ENCODE data around the gene CNTN1.

CNTN1 gene

DNA sequence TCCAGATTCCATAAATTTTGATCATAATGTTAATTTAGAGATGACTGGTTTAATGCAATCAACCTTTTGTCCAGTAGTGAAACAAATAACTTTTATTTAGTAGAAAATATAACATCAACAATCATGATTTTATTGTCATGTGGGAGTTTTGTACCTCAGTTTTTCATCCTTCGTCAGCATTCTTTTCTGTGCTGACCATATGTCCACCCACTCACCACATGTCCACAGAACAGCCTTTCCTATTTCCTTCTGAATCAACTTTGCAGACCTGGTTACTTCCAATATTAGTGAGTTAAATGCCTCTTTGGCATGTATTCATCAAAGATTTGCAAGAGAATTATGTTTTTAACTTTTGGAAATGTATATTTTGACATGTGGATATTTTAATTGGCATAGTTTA lies 36.8 kb upstream of the CNTN1 start:
- Histone ChIP-seq H3K27me3 (ENCODE audit: control insufficient read depth in 5 of 5, insufficient read depth in 4 of 5, low read length in 5 of 5) (no peaks in the 10 kb centered on the region), H3K27ac (ENCODE audit: low read depth, low read length) (no peak overlapping the region), H3K36me3 (ENCODE audit: control insufficient read depth in 5 of 5, insufficient read depth in 5 of 5, low read length in 5 of 5) (no peaks in the 10 kb centered on the region)

DNA sequence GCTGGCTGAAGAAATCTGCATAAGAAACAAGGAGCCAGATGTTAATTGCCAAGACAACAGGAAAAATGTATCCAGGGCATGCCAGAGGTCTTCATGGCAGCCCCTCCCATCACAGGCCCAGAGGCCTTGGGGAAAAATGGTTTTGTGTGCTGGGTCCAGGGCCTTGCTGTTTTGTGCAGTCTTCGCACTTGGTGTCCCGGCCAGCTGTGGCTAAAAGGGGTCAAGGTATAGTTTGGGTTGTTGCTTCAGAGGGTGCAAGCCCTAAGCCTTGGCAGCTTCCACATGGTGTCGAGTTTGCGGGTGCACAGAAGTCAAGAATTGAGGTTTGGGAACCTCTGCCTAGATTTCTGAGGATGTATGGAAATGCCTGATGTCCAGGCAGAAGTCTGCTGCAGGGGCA lies 29.9 kb upstream of the CNTN1 start:
- no peaks in the 10 kb centered on the region for H3K36me3 ChIP-seq (ENCODE audit: control insufficient read depth in 5 of 5, insufficient read depth in 5 of 5, low read length in 5 of 5)
- H3K27me3 ChIP-seq (ENCODE audit: control insufficient read depth in 5 of 5, insufficient read depth in 4 of 5, low read length in 5 of 5), result no peaks in the 10 kb centered on the region
- H3K4me1 ChIP-seq (ENCODE audit: control insufficient read depth in 5 of 5, insufficient read depth in 5 of 5, low read length in 5 of 5), result no peaks in the 10 kb centered on the region
- no peak overlapping the region for H3K27ac ChIP-seq (ENCODE audit: low read depth, low read length)
- H3K9ac ChIP-seq (ENCODE audit: low read length in 5 of 5), result no peak overlapping the region
- H3K9me3 ChIP-seq (ENCODE audit: control insufficient read depth in 5 of 5, low read length in 5 of 5), result peaks cover 0 to 5% (median 0%) of the 10 kb centered on the region in 5 donors
- no peak overlapping the region for H3K4me3 ChIP-seq (ENCODE audit: low read depth in 1 of 5, low read length in 5 of 5)

More for the DNA sequence above, 36.8 kb upstream of the CNTN1 start:
- H3K4me3 ChIP-seq (ENCODE audit: low read depth in 1 of 5, low read length in 5 of 5), result no peak overlapping the region
- H3K4me1 ChIP-seq (ENCODE audit: control insufficient read depth in 5 of 5, insufficient read depth in 5 of 5, low read length in 5 of 5), result no peaks in the 10 kb centered on the region
- H3K9me3 ChIP-seq (ENCODE audit: control insufficient read depth in 5 of 5, low read length in 5 of 5), result peaks cover 0 to 7% (median 5%) of the 10 kb centered on the region in 5 donors
- no peak overlapping the region for H3K9ac ChIP-seq (ENCODE audit: low read length in 5 of 5)

DNA sequence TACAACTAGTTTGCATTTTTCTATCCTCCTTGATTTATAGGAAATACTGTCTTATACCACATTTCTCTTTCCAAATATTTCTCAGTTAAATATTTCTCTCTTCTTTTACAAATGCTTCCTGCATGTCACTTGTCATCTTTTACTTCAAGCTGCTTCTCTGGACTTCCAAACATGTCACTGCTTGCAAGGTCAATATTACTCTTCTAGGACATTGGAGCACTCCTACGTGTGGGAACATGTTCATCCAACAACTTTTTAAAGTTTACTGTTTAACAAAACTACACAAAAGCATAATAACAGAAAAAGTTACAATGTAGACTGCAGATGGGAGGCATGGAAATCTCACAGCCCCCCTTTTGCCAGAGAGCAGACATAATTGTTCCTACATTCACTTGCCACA lies 28.5 kb upstream of the CNTN1 start:
- Histone ChIP-seq H3K4me1 (ENCODE audit: control insufficient read depth in 5 of 5, insufficient read depth in 5 of 5, low read length in 5 of 5) (peaks cover 0 to 3% (median 0%) of the 10 kb centered on the region in 5 donors), H3K36me3 (ENCODE audit: control insufficient read depth in 5 of 5, insufficient read depth in 5 of 5, low read length in 5 of 5) (no peaks in the 10 kb centered on the region), H3K9me3 (ENCODE audit: control insufficient read depth in 5 of 5, low read length in 5 of 5) (peaks cover 0 to 5% (median 0%) of the 10 kb centered on the region in 5 donors), H3K27ac (ENCODE audit: low read depth, low read length) (no peak overlapping the region), H3K27me3 (ENCODE audit: control insufficient read depth in 5 of 5, insufficient read depth in 4 of 5, low read length in 5 of 5) (no peaks in the 10 kb centered on the region), H3K9ac (ENCODE audit: low read length in 5 of 5) (no peak overlapping the region), H3K4me3 (ENCODE audit: low read depth in 1 of 5, low read length in 5 of 5) (no peak overlapping the region)

DNA sequence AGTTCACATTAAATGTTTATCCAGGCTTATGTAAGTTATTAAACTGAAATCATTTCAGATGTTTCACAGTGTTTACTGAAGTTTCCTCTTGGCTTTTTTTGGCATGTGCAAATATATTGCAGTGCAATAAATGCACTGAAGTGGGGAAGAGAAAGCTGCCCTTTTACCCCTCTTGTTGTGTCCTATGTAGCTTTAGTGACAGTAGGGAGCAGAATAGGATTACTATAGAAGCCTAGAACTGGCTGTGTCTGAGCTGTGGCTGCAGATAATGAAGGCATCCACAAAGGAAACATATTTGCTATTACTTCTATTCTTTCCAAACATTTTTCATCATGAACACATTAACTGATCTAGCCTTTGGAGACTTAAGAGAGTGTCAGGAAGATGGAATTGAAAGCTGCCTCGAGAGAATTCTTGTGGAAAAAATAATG lies 24.1 kb upstream of the CNTN1 start:
- Histone ChIP-seq H3K4me1 (ENCODE audit: control insufficient read depth in 5 of 5, insufficient read depth in 5 of 5, low read length in 5 of 5) (peaks cover 0 to 3% (median 0%) of the 10 kb centered on the region in 5 donors), H3K4me3 (ENCODE audit: low read depth in 1 of 5, low read length in 5 of 5) (no peak overlapping the region), H3K36me3 (ENCODE audit: control insufficient read depth in 5 of 5, insufficient read depth in 5 of 5, low read length in 5 of 5) (no peaks in the 10 kb centered on the region), H3K9me3 (ENCODE audit: control insufficient read depth in 5 of 5, low read length in 5 of 5) (no peaks in the 10 kb centered on the region), H3K27me3 (ENCODE audit: control insufficient read depth in 5 of 5, insufficient read depth in 4 of 5, low read length in 5 of 5) (no peaks in the 10 kb centered on the region), H3K27ac (ENCODE audit: low read depth, low read length) (no peak overlapping the region), H3K9ac (ENCODE audit: low read length in 5 of 5) (no peak overlapping the region)

DNA sequence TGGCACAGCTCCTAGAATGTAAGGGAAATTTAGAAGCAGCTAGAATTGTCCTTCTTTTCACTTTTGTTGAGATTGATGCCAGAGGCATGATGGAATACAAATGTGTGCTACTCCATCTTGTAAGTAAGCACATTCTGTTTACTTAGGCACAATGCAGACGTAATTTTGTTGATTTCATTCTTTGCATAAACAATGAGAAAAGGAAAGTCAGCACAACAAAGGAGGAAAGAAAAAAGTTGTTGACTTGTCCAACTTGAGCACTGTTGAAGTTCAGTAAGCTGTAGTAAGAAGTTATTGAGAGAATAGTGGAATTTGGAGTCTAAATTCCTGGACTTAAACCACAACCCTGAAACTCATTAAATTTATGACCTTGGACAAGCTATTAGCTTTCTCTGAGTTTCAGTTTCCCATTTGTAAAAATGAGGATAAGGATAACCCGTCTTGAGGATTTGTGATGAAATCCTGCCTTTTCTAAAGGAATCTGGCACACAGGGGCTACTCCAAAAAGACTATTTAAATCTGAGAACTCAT lies 19.4 kb upstream of the CNTN1 start:
- H3K4me1 ChIP-seq (ENCODE audit: control insufficient read depth in 5 of 5, insufficient read depth in 5 of 5, low read length in 5 of 5), result no peaks in the 10 kb centered on the region
- no peak overlapping the region for H3K27ac ChIP-seq (ENCODE audit: low read depth, low read length)
- H3K9me3 ChIP-seq (ENCODE audit: control insufficient read depth in 5 of 5, low read length in 5 of 5), result peaks cover 0 to 4% (median 0%) of the 10 kb centered on the region in 5 donors
- no peaks in the 10 kb centered on the region for H3K36me3 ChIP-seq (ENCODE audit: control insufficient read depth in 5 of 5, insufficient read depth in 5 of 5, low read length in 5 of 5)
- no peak overlapping the region for H3K9ac ChIP-seq (ENCODE audit: low read length in 5 of 5)
- H3K4me3 ChIP-seq (ENCODE audit: low read depth in 1 of 5, low read length in 5 of 5), result no peak overlapping the region
- no peaks in the 10 kb centered on the region for H3K27me3 ChIP-seq (ENCODE audit: control insufficient read depth in 5 of 5, insufficient read depth in 4 of 5, low read length in 5 of 5)

DNA sequence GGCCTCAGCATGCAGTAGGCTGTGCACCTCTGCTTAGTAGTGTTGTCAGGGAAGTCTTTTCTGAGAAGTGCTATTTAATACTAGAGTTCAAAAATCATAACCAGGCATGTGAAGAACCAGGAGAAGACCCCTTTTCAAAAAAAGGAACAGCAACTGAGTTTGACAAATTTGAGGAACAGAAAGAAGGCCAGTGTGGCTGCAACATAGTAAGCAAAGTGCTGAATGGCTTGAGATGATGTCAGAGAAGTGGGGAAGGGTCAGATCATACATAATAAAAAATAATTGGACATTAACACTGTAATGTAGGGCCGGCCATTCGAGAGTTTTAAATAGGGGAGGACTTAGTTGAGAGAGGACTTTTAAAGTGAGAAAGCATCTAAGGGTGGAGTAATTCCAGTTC lies 11.1 kb upstream of the CNTN1 start:
- Histone ChIP-seq H3K27me3 (ENCODE audit: control insufficient read depth in 5 of 5, insufficient read depth in 4 of 5, low read length in 5 of 5) (no peaks in the 10 kb centered on the region), H3K4me1 (ENCODE audit: control insufficient read depth in 5 of 5, insufficient read depth in 5 of 5, low read length in 5 of 5) (no peaks in the 10 kb centered on the region), H3K27ac (ENCODE audit: low read depth, low read length) (no peak overlapping the region), H3K4me3 (ENCODE audit: low read depth in 1 of 5, low read length in 5 of 5) (no peak overlapping the region), H3K9ac (ENCODE audit: low read length in 5 of 5) (no peak overlapping the region), H3K36me3 (ENCODE audit: control insufficient read depth in 5 of 5, insufficient read depth in 5 of 5, low read length in 5 of 5) (no peaks in the 10 kb centered on the region), H3K9me3 (ENCODE audit: control insufficient read depth in 5 of 5, low read length in 5 of 5) (peaks cover 0 to 7% (median 4%) of the 10 kb centered on the region in 5 donors)

DNA sequence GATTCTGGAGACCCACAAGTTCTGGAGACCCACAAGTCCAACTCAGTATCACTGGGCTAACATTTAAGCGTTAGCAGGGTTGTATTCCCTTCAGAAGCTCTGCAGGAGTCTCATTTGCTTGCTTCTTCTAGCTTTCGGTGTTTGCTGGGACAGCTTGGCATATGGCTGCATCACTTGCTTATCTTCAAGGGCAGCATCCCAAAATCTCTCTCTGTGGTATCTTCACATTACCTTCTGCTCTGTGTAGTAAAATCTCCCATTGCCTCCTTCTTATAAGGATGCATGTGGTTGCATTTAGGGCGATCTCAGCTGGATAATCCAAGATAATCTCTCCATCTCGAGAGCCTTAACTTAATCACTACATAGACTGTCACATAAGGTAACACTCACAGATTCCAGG lies 7.3 kb upstream of the CNTN1 start:
- H3K9ac ChIP-seq (ENCODE audit: low read length in 5 of 5), result no peak overlapping the region
- H3K36me3 ChIP-seq (ENCODE audit: control insufficient read depth in 5 of 5, insufficient read depth in 5 of 5, low read length in 5 of 5), result no peaks in the 10 kb centered on the region

DNA sequence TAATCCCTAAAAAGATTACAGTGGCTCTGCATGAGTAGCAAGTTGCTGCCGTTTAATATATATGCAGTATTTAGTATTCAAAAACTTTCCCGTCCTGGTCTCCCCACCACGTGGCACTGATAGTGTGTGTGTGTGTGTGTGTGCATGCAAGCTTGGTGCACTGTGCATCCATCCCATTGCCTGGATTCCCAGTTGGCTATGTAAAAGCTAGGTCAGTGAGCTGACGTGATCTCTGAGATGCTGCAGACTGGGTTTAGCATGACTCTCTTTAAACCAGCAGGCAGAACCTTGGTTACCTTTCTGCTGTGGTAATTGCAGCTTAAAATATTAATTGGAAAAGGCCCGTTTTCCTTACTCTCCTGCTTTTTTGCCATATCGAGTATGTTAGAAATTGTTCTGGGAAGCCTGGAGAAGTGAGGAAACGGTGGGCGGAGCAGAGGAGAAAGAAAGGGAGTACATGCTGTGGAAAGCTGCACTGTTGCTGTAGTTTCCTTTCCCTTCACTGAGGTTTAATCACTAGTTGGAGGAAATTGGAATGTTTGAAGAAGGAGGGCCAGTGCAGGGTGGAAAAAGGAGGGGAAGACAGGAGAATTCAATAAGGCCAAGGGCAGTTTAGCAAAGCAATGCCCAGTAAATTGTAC lies 4.0 kb upstream of the CNTN1 start:
- H3K27me3 ChIP-seq (ENCODE audit: control insufficient read depth in 5 of 5, insufficient read depth in 4 of 5, low read length in 5 of 5), result peaks cover 10 to 18% (median 14%) of the 10 kb centered on the region in 5 donors
- no peak overlapping the region for H3K4me3 ChIP-seq (ENCODE audit: low read depth in 1 of 5, low read length in 5 of 5)
- H3K4me1 ChIP-seq (ENCODE audit: control insufficient read depth in 5 of 5, insufficient read depth in 5 of 5, low read length in 5 of 5), result peaks cover 3 to 15% (median 13%) of the 10 kb centered on the region in 5 donors
- H3K9ac ChIP-seq (ENCODE audit: low read length in 5 of 5), result no peak overlapping the region
- H3K9me3 ChIP-seq (ENCODE audit: control insufficient read depth in 5 of 5, low read length in 5 of 5), result no peaks in the 10 kb centered on the region
- no peak overlapping the region for H3K27ac ChIP-seq (ENCODE audit: low read depth, low read length)
- no peaks in the 10 kb centered on the region for H3K36me3 ChIP-seq (ENCODE audit: control insufficient read depth in 5 of 5, insufficient read depth in 5 of 5, low read length in 5 of 5)

More for the DNA sequence above, 7.3 kb upstream of the CNTN1 start:
- no peak overlapping the region for H3K27ac ChIP-seq (ENCODE audit: low read depth, low read length)
- peaks cover 0 to 4% (median 0%) of the 10 kb centered on the region in 5 donors for H3K27me3 ChIP-seq (ENCODE audit: control insufficient read depth in 5 of 5, insufficient read depth in 4 of 5, low read length in 5 of 5)
- no peaks in the 10 kb centered on the region for H3K4me1 ChIP-seq (ENCODE audit: control insufficient read depth in 5 of 5, insufficient read depth in 5 of 5, low read length in 5 of 5)
- H3K4me3 ChIP-seq (ENCODE audit: low read depth in 1 of 5, low read length in 5 of 5), result no peak overlapping the region
- H3K9me3 ChIP-seq (ENCODE audit: control insufficient read depth in 5 of 5, low read length in 5 of 5), result no peaks in the 10 kb centered on the region

DNA sequence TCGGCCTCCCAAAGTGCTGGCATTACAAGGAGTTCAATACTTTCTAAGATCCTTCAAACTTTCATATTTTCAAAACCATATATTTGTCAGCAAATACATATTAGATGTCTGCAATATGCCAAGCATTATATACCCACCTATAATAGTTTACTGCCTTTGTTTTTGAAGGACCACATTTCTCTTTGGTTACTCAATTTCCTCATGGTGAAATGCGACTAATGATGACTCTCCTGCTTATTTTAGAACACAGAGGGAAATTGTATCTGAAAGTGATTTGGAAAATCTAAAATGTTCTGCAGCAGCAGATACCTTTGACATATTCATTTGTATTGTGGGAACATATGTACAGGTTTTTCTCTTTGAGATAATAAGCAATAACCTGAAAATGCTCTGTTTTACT lies 2.7 kb upstream of the CNTN1 start:
- no peak overlapping the region for H3K4me3 ChIP-seq (ENCODE audit: low read depth in 1 of 5, low read length in 5 of 5)
- peaks cover 4 to 19% (median 16%) of the 10 kb centered on the region in 5 donors for H3K4me1 ChIP-seq (ENCODE audit: control insufficient read depth in 5 of 5, insufficient read depth in 5 of 5, low read length in 5 of 5)
- peaks cover 10 to 24% (median 18%) of the 10 kb centered on the region in 5 donors for H3K27me3 ChIP-seq (ENCODE audit: control insufficient read depth in 5 of 5, insufficient read depth in 4 of 5, low read length in 5 of 5)
- no peaks in the 10 kb centered on the region for H3K9me3 ChIP-seq (ENCODE audit: control insufficient read depth in 5 of 5, low read length in 5 of 5)
- H3K9ac ChIP-seq (ENCODE audit: low read length in 5 of 5), result no peak overlapping the region
- no peak overlapping the region for H3K27ac ChIP-seq (ENCODE audit: low read depth, low read length)
- H3K36me3 ChIP-seq (ENCODE audit: control insufficient read depth in 5 of 5, insufficient read depth in 5 of 5, low read length in 5 of 5), result no peaks in the 10 kb centered on the region

DNA sequence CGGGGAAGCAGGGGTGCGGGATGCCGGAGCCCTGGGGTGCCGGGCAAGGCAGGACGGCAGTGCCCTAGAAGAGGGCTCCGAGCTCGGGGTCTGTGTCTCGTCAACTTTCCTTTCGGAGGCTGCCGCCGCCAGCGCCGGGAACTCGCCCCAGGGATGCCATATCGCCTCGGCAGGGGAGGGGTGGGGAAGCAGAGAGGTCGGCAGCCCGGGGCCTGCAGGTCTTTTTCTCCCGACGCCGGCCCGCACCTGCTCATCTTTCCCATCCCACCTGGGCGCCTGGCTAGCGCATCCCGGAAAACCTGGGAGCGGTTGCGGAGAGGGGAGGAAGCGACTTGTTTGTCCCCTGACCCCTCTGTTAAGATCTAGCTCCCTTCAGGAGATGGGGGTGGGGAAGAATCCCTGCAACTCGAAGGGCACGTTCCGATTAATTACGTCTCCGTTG lies 547 bp downstream of the CNTN1 start:
- H3K9me3 ChIP-seq (ENCODE audit: control insufficient read depth in 5 of 5, low read length in 5 of 5), result no peaks in the 10 kb centered on the region
- H3K36me3 ChIP-seq (ENCODE audit: control insufficient read depth in 5 of 5, insufficient read depth in 5 of 5, low read length in 5 of 5), result no peaks in the 10 kb centered on the region
- H3K27me3 ChIP-seq (ENCODE audit: control insufficient read depth in 5 of 5, insufficient read depth in 4 of 5, low read length in 5 of 5), result peaks cover 10 to 24% (median 18%) of the 10 kb centered on the region in 5 donors
- H3K4me1 ChIP-seq (ENCODE audit: control insufficient read depth in 5 of 5, insufficient read depth in 5 of 5, low read length in 5 of 5), result peaks cover 4 to 19% (median 16%) of the 10 kb centered on the region in 5 donors
- H3K4me3 ChIP-seq (ENCODE audit: low read depth in 1 of 5, low read length in 5 of 5), result peak overlapping the region; percentile 45 to 65 (median 59)
- no peak overlapping the region for H3K27ac ChIP-seq (ENCODE audit: low read depth, low read length)
- peak overlapping the region in 2 of 5 donors; percentile 8 to 52 for H3K9ac ChIP-seq (ENCODE audit: low read length in 5 of 5)
